GM21423 (cell line): ENCODE results near the gene FLT1.

Experiments used
- ATAC-seq: cut with Tn5 transposase; IDR thresholded peaks from one replicate; pipeline ENCODE4 v1.9.1; 2021; ENCODE audit warnings: mild to moderate bottlenecking, moderate library complexity; ENCODE audit not compliant: unreplicated experiment

The FLT1 gene

GRCh38 chr13:28268800-28269223 lies 226.1 kb downstream of the FLT1 start:
- ATAC-seq, result peak; percentile 97

GRCh38 chr13:28267497-28267896 lies 227.4 kb downstream of the FLT1 start:
- ATAC-seq, result no peak

DNA sequence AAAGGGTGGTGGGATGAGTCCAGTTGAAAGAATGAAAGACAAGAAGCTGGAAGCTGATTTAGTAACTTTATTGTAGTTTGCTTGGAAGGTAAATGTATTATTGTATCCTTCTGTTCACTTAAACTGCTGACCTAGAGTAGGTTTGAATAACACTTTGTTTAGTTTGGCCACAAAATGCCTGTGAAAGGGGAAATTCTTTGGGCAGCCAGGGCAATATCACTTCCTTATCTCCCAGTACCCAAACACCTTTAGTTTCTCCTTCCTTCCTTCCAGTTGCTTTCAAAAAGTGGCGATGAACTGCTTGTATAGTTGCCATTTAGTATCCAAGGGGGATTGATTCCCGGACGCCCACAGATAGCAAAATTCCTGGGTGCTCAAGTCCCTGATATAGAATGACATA lies 236.5 kb downstream of the FLT1 start:
- ATAC-seq, result no peak

DNA sequence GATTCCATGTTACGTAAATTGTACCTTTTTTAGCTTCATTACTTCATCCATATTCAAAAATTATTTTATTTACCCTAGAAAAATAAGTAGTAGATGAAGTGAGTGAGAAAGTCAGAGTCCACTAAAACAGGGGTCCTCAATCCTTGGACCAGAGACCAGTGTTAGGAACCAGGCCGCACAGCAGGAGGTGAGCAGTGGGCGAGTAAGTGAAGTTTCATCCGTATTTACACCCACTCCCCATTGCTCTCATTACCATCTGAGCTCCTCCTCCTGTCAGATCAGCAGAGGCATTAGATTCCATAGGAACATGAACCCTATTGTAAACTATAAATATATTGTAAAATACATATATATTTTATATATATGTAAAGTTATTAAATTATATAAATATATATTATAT lies 237.6 kb downstream of the FLT1 start:
- no peak for ATAC-seq

- no peak for ATAC-seq
Observed at GRCh38 chr13:28252547-28252946, 242.4 kb downstream of the FLT1 start.

- ATAC-seq, result no peak
Observed at GRCh38 chr13:28251466-28251865, 243.5 kb downstream of the FLT1 start.

GRCh38 chr13:28250542-28250941 lies 244.4 kb downstream of the FLT1 start:
- ATAC-seq, result no peak
